ENCODE data around the gene NFATC1.
"Not testable (repeated sequence)": the region's sequence is repeated elsewhere in the genome, so short reads cannot be mapped to it uniquely, and the experiment has no call there.

The NFATC1 gene

GRCh38 chr18:79501006-79501405 is 105.3 kb downstream of the NFATC1 start:
- Histone ChIP-seq H3K27me3 (ENCODE audit: insufficient read depth, insufficient read length) (no peaks in the 10 kb centered on the region), H3K9me3 (ENCODE audit: insufficient read depth, low read length) (peaks cover 30% of the 10 kb centered on the region), H3K9ac (ENCODE audit: insufficient read length, low read depth) (no peak overlapping the region), H3K4me1 (ENCODE audit: insufficient read depth, insufficient read length) (no peaks in the 10 kb centered on the region), H3K4me3 (ENCODE audit: insufficient read length, low read depth) (no peak overlapping the region), H3K36me3 (ENCODE audit: insufficient read depth, insufficient read length, low read length) (no peaks in the 10 kb centered on the region)
- TF ChIP-seq YY1 (IDR thresholded peaks at IDR 0.05; ENCODE audit: insufficient read depth, insufficient read length) (no peak), ZNF274 (IDR thresholded peaks at IDR 0.05; ENCODE audit: low read depth, low read length) (no peak), SUZ12 (IDR thresholded peaks at IDR 0.05; ENCODE audit: extremely low read depth, insufficient read depth, insufficient read length) (no peak)
- DNase-seq (ENCODE audit: low read depth, low spot score) = no peak

DNA sequence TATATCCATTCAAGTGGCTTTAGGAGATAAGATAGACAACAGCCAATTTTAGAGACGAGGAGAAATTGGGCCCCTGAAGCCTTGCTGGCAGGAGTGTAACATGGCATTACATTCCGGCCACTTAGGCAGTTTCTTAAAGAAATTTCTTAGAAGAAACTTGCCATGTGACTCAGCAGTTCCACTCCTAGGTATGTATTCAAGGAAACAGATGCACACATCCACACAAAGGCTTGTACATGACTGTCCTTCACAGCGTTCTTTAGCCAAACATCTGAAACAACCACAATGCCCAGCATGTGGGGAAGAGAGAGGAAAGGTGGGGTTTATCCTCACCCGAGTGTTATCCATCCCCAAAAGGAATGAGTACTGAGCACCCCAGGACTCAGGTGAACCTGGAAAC is 107.1 kb downstream of the NFATC1 start:
- DNase-seq (ENCODE audit: low read depth, low spot score) = no peak
- Histone ChIP-seq H3K27me3 (ENCODE audit: insufficient read depth, insufficient read length) (no peaks in the 10 kb centered on the region), H3K4me1 (ENCODE audit: insufficient read depth, insufficient read length) (peaks cover 3% of the 10 kb centered on the region), H3K4me3 (ENCODE audit: insufficient read length, low read depth) (no peak overlapping the region), H3K9ac (ENCODE audit: insufficient read length, low read depth) (no peak overlapping the region), H3K9me3 (ENCODE audit: insufficient read depth, low read length) (peaks cover 28% of the 10 kb centered on the region), H3K36me3 (ENCODE audit: insufficient read depth, insufficient read length, low read length) (no peaks in the 10 kb centered on the region)
- TF ChIP-seq YY1 (IDR thresholded peaks at IDR 0.05; ENCODE audit: insufficient read depth, insufficient read length) (no peak), SUZ12 (IDR thresholded peaks at IDR 0.05; ENCODE audit: extremely low read depth, insufficient read depth, insufficient read length) (no peak), ZNF274 (IDR thresholded peaks at IDR 0.05; ENCODE audit: low read depth, low read length) (no peak)

- Histone ChIP-seq H3K36me3 (ENCODE audit: insufficient read depth, insufficient read length, low read length) (no peaks in the 10 kb centered on the region), H3K4me1 (ENCODE audit: insufficient read depth, insufficient read length) (peaks cover 3% of the 10 kb centered on the region), H3K9ac (ENCODE audit: insufficient read length, low read depth) (no peak overlapping the region), H3K9me3 (ENCODE audit: insufficient read depth, low read length) (peaks cover 22% of the 10 kb centered on the region), H3K4me3 (ENCODE audit: insufficient read length, low read depth) (no peak overlapping the region), H3K27me3 (ENCODE audit: insufficient read depth, insufficient read length) (no peaks in the 10 kb centered on the region)
- TF ChIP-seq ZNF274 (IDR thresholded peaks at IDR 0.05; ENCODE audit: low read depth, low read length) = no peak
- no peak for TF ChIP-seq SUZ12 (IDR thresholded peaks at IDR 0.05; ENCODE audit: extremely low read depth, insufficient read depth, insufficient read length)
- no peak for TF ChIP-seq YY1 (IDR thresholded peaks at IDR 0.05; ENCODE audit: insufficient read depth, insufficient read length)
- DNase-seq (ENCODE audit: low read depth, low spot score) = no peak
These were observed 107.7 kb downstream of the NFATC1 start for GRCh38 chr18:79503406-79503805.

DNA sequence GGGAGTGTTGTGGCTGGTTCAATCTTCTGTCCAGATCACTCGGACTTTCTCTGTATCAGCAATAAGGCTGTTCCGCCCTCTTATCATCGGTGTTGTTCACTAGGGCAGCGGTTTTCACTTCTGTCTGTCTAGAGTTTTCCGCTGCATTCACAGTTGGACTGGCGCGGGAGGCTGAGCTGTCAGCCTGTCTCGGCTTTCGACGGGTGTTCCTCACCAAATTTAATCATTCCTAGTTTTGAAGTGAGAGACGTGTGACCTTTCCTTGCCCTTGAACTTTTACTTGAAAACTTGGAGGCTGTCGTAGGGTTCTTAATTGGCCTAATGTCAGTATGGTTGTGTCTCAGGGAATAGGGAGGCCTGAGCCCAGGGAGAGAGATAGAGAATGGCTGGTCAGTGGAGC is 108.3 kb downstream of the NFATC1 start:
- DNase-seq (ENCODE audit: low read depth, low spot score) = no peak
- TF ChIP-seq SUZ12 (IDR thresholded peaks at IDR 0.05; ENCODE audit: extremely low read depth, insufficient read depth, insufficient read length) = no peak
- peaks cover 16% of the 10 kb centered on the region for H3K9me3 ChIP-seq (ENCODE audit: insufficient read depth, low read length)
- no peak overlapping the region for H3K4me3 ChIP-seq (ENCODE audit: insufficient read length, low read depth)
- peaks cover 3% of the 10 kb centered on the region for H3K4me1 ChIP-seq (ENCODE audit: insufficient read depth, insufficient read length)
- H3K27me3 ChIP-seq (ENCODE audit: insufficient read depth, insufficient read length) = no peaks in the 10 kb centered on the region
- peaks cover 1% of the 10 kb centered on the region for H3K36me3 ChIP-seq (ENCODE audit: insufficient read depth, insufficient read length, low read length)
- H3K9ac ChIP-seq (ENCODE audit: insufficient read length, low read depth) = no peak overlapping the region

DNA sequence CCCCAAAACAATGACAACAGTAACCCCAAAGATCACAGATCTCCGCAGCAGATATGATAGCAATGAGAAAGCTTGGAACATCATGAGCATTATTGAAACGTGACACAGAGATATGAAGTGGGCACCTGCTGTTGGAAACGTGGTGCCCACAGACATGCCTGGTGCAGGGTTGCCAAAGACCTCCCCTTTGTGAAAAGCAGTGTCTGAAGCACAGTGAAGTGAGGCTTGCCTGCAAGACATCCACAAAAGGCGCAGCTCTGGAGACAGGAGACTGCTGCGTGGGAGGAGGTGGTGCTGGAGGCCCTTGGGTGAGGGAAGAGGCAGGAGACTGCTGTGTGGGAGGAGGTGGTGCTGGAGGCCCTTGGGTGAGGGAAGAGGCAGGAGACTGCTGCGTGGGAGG is 108.8 kb downstream of the NFATC1 start:
- not testable (repeated sequence) for H3K4me1 ChIP-seq (ENCODE audit: insufficient read depth, insufficient read length); H3K36me3 ChIP-seq (ENCODE audit: insufficient read depth, insufficient read length, low read length); DNase-seq (ENCODE audit: low read depth, low spot score); H3K4me3 ChIP-seq (ENCODE audit: insufficient read length, low read depth); H3K9ac ChIP-seq (ENCODE audit: insufficient read length, low read depth); H3K27me3 ChIP-seq (ENCODE audit: insufficient read depth, insufficient read length)
- peaks cover 11% of the 10 kb centered on the region for H3K9me3 ChIP-seq (ENCODE audit: insufficient read depth, low read length)

GRCh38 chr18:79505465-79505864 is 109.7 kb downstream of the NFATC1 start:
- H3K36me3 ChIP-seq (ENCODE audit: insufficient read depth, insufficient read length, low read length); DNase-seq (ENCODE audit: low read depth, low spot score); H3K9me3 ChIP-seq (ENCODE audit: insufficient read depth, low read length); H3K27me3 ChIP-seq (ENCODE audit: insufficient read depth, insufficient read length); H3K4me3 ChIP-seq (ENCODE audit: insufficient read length, low read depth); H3K4me1 ChIP-seq (ENCODE audit: insufficient read depth, insufficient read length); H3K9ac ChIP-seq (ENCODE audit: insufficient read length, low read depth): not testable (repeated sequence)

- peaks cover 9% of the 10 kb centered on the region for H3K4me1 ChIP-seq (ENCODE audit: insufficient read depth, insufficient read length)
- H3K4me3 ChIP-seq (ENCODE audit: insufficient read length, low read depth) = no peak overlapping the region
- TF ChIP-seq ZNF274 (IDR thresholded peaks at IDR 0.05; ENCODE audit: low read depth, low read length) (no peak), SUZ12 (IDR thresholded peaks at IDR 0.05; ENCODE audit: extremely low read depth, insufficient read depth, insufficient read length) (no peak), YY1 (IDR thresholded peaks at IDR 0.05; ENCODE audit: insufficient read depth, insufficient read length) (no peak)
- H3K9me3 ChIP-seq (ENCODE audit: insufficient read depth, low read length) = no peaks in the 10 kb centered on the region; the same call in 1 of the 2 replicates
- no peaks in the 10 kb centered on the region for H3K27me3 ChIP-seq (ENCODE audit: insufficient read depth, insufficient read length)
- DNase-seq (ENCODE audit: low read depth, low spot score) = no peak
- peaks cover 7% of the 10 kb centered on the region for H3K36me3 ChIP-seq (ENCODE audit: insufficient read depth, insufficient read length, low read length)
- no peak overlapping the region for H3K9ac ChIP-seq (ENCODE audit: insufficient read length, low read depth)
These were observed 110.7 kb downstream of the NFATC1 start for GRCh38 chr18:79506191-79507075.

Measured in NT2/D1 (cell line).